Measurements from ENCODE around the gene DUSP22. TPM values are rescaled to one million over a fixed set of nuclear protein-coding genes. Genes with fewer than 3 reads are reported as not detected.

The DUSP22 gene
- total and polyA plus RNA-seq, 8 donors: 15.6 to 338 (median 34.8) TPM

GRCh38 chr6:277746-278145 is 14.5 kb upstream of the DUSP22 start:
- H3K9me3 ChIP-seq: no peaks in the 10 kb centered on the region
- no peaks in the 10 kb centered on the region for H3K4me1 ChIP-seq
- 79 to 86% (median 83%) methylated on average over 2 of the region's 2 CpGs for WGBS, 5 donors
- H3K4me3 ChIP-seq: no peak overlapping the region
- H3K36me3 ChIP-seq: no peaks in the 10 kb centered on the region
- H3K27ac ChIP-seq: no peak overlapping the region
- peaks cover 0 to 3% (median 0%) of the 10 kb centered on the region in 3 donors for H3K27me3 ChIP-seq
- no peak for DNase-seq
- intact Hi-C loops (cut with DNase I; ENCODE audit: low total_unique reads): no loop called here
- TF ChIP-seq POLR2A (IDR thresholded peaks at IDR 0.05): no peak
- TF ChIP-seq CTCF (IDR thresholded peaks at IDR 0.05): no peak
- TF ChIP-seq EP300 (IDR thresholded peaks at IDR 0.05): no peak
- TF ChIP-seq POLR2AphosphoS5 (IDR thresholded peaks at IDR 0.05): no peak

- intact Hi-C loops (cut with DNase I; ENCODE audit: low total_unique reads): no loop called here
- TF ChIP-seq EP300 (IDR thresholded peaks at IDR 0.05): no peak
- no peak for TF ChIP-seq POLR2A (IDR thresholded peaks at IDR 0.05)
- TF ChIP-seq CTCF (IDR thresholded peaks at IDR 0.05): no peak
- TF ChIP-seq POLR2AphosphoS5 (IDR thresholded peaks at IDR 0.05): no peak
- DNase-seq: no peak
- WGBS, 5 donors: 79 to 84% (median 83%) methylated on average over 5 of the region's 5 CpGs
- no peaks in the 10 kb centered on the region for H3K36me3 ChIP-seq
- no peak overlapping the region for H3K27ac ChIP-seq
- H3K9me3 ChIP-seq: no peaks in the 10 kb centered on the region
- H3K27me3 ChIP-seq: peaks cover 0 to 8% (median 0%) of the 10 kb centered on the region in 3 donors
- no peaks in the 10 kb centered on the region for H3K4me1 ChIP-seq
- no peak overlapping the region for H3K4me3 ChIP-seq
These were observed 13.8 kb upstream of the DUSP22 start for GRCh38 chr6:278494-278893.

- Histone ChIP-seq H3K36me3 (no peaks in the 10 kb centered on the region), H3K27ac (no peak overlapping the region), H3K4me3 (no peak overlapping the region), H3K9me3 (no peaks in the 10 kb centered on the region), H3K4me1 (no peaks in the 10 kb centered on the region), H3K27me3 (peaks cover 0 to 8% (median 0%) of the 10 kb centered on the region in 3 donors)
- no peak for DNase-seq
- intact Hi-C loops (cut with DNase I; ENCODE audit: low total_unique reads): no loop called here
- 85 to 88% (median 87%) methylated on average over 8 of the region's 8 CpGs for WGBS, 5 donors
- no peak for TF ChIP-seq POLR2A (IDR thresholded peaks at IDR 0.05)
- TF ChIP-seq EP300 (IDR thresholded peaks at IDR 0.05): no peak
- no peak for TF ChIP-seq POLR2AphosphoS5 (IDR thresholded peaks at IDR 0.05)
- no peak for TF ChIP-seq CTCF (IDR thresholded peaks at IDR 0.05)
These were observed 12.8 kb upstream of the DUSP22 start for GRCh38 chr6:279341-280029.

GRCh38 chr6:280775-281468 is 11.4 kb upstream of the DUSP22 start:
- 88 to 94% (median 92%) methylated on average over 10 of the region's 10 CpGs for WGBS, 5 donors
- no peaks in the 10 kb centered on the region for H3K36me3 ChIP-seq
- TF ChIP-seq POLR2A (IDR thresholded peaks at IDR 0.05) (no peak), EP300 (IDR thresholded peaks at IDR 0.05) (no peak), CTCF (IDR thresholded peaks at IDR 0.05) (no peak), POLR2AphosphoS5 (IDR thresholded peaks at IDR 0.05) (no peak)
- no peak for DNase-seq
- no peaks in the 10 kb centered on the region for H3K9me3 ChIP-seq
- H3K4me1 ChIP-seq: no peaks in the 10 kb centered on the region
- H3K27me3 ChIP-seq: peaks cover 0 to 8% (median 0%) of the 10 kb centered on the region in 3 donors
- H3K4me3 ChIP-seq: no peak overlapping the region
- H3K27ac ChIP-seq: no peak overlapping the region
- intact Hi-C loops (cut with DNase I; ENCODE audit: low total_unique reads): no loop called here

All from stomach (tissue), 9 donors.